ENCODE results near the gene VWA5A.

The VWA5A gene

DNA sequence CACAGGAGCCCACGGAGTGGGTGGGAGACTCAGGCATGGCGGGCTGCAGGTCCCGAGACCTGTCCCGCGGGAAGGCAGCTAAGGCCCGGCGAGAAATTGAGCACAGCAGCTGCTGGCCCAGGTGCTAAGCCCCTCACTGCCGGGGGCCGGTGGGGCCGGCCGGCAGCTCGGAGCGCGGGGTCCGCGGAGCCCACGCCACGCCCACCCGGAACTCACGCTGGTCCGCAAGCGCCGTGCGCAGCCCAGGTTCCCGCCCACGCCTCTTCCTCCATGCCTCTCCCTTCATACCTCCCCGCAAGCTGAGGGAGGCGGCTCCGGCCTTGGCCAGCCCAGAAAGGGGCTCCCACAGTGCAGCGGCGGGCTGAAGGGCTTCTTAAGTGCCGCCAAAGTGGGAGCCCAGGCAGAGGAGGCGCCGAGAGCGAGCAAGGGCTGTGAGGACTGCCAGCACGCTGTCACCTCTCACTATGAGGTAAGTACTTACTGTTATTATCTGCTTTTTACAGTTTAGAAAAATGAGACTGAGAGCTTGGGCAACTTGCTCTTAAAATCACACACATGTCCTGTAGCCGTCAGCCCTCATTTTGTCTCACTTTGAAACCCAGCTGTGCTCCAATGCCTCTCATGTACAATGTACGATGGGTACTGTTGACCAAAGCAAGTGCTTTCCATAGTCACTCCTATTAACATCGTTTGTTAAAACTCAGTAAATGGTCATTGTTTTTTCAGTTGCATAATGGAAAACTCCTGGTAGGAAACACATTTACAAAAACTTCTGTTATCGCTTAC, 55.7 kb downstream of the VWA5A start:
- DNase-seq, result no peak

DNA sequence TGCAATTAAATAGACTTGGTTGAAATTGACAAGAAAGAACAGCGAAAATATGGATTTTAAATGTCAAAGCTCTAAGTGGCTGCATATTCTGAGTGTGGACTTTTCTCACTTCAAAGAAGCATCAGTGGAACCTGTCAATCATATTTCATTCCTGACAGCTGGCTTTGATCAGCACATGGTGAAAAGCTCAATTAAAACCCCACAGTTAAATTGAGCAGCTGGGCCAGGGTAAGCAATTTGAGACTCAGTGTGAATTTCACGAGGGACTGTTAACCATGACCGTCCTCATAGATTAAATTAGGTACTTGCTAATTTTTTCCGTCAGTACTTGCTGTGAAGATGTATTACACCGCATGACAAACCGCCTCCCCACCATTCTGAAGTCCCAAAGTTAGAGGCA, 56.9 kb downstream of the VWA5A start:
- no peak for DNase-seq

DNA sequence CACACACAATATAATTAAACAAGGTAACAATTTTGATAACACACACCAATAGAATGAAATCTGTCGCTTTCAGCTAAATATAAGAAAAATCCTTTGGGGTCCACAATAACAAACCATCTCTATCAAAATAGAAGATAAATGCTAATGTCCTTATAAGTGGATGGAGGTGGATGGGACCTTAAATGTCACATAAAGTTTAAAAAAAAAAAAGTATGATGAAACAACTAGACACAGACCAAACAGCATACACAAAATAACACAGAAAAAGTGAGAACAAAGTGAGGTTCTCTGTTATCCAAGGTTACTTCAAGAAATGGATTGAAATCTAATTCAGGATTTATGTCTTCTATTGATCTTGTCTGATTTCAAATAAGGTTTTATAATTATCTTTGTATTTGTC, 57.3 kb downstream of the VWA5A start:
- DNase-seq, result no peak

DNA sequence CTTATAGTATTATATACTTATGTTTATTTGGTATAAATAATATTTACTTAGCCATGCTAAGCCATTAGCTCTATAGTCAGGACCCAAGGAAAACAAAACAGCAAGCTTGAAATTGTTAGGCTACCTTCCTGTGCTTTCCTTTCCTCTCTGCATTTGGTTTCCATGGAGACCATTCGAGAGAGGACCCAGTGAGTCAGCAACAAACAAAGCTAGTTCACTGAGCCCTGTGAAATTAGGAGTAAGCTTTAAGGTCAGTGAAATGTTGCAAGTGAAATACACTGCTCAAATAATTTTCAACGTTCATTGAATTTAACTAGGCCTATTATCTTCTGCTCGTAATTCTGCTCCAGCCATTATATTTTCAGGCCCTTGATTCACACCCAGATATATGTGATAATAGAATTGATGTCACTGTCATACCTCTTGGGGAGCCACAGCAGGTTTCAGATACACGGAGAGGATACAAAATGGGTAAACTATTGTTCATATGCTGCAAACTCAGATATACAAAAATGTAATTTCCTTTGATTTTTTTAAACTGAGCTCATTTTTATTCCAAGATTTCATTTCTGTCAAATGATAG, 58.8 kb downstream of the VWA5A start:
- DNase-seq, result no peak

DNA sequence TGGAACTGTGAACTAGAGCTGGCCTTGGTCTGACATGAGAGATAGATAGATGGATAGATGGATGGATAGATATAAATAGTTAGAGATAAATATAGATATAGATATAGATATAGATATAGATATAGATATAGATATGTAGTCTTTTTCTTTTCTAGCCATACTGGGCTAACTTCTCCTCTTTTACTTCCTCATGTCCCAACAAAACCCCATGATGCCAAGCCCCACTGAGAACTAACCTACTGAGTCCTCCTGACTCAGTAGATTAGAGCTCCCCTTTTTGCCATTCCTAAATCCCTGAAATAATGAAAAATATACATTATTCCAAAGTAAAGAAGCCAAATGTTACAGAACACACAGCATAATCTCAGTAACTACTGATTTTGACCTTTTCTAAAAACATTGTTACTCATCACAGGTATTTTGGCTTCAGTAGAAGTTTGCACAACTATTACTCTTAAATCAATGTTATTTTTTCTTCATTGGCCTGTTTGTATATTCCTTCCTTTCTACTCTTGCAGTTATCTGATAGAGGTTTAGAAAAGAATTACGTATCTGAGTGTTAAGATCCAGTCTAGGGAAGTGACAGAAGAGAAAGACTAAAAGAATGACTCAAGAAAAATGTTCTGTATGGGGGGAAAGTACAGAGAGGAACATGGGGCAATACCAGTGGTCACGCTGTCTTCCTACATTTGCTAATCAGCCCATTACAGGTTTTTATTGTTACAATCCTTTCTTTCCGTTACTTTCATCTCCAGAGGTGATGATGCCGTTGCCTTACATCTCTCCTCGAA, 61.9 kb downstream of the VWA5A start:
- DNase-seq, result no peak

DNA sequence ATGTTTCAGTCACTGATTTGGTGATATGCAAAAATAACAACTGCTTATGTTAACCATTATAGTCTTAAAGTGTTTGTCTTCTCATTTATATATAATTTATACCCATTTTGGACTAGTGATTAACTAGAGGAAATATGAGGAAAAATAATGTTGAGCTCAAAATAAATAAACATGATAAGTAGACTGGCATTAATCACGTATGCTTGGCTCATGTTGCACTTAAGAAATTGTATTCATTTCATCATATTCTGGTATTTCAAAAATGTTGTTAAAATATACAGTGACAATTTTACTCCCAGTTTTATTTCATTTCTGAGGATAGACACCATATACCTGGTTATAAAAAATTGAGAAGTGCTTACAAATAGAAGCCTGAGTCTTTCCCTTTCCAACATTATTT, 64.1 kb downstream of the VWA5A start:
- DNase-seq, result no peak

DNA sequence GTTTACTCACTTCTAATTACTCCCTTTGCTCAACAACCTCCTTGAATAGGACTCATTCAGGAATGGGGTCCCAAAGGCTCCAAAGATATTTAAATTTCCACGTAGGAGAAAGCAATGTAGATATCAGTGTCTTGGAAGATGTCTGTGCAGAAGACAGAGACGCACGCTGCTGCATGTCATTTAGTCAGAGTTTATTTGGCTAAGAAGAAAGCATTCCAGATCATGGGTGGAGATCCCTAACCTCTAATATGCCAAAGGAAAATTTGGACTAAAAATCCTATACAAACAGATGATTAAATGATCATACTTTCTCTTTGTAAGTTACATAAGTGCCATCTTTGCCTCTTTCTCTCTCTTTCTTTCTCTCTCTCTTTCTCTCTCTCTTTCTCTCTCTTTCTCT, 67.8 kb downstream of the VWA5A start, which contains the start of gene OR10D3:
OR10D3 (plus strand) TSS at position 278 of the 400 bp plus-strand sequence. CDS start 1,925 bp downstream, outside the sequence.
- DNase-seq, result no peak

DNA sequence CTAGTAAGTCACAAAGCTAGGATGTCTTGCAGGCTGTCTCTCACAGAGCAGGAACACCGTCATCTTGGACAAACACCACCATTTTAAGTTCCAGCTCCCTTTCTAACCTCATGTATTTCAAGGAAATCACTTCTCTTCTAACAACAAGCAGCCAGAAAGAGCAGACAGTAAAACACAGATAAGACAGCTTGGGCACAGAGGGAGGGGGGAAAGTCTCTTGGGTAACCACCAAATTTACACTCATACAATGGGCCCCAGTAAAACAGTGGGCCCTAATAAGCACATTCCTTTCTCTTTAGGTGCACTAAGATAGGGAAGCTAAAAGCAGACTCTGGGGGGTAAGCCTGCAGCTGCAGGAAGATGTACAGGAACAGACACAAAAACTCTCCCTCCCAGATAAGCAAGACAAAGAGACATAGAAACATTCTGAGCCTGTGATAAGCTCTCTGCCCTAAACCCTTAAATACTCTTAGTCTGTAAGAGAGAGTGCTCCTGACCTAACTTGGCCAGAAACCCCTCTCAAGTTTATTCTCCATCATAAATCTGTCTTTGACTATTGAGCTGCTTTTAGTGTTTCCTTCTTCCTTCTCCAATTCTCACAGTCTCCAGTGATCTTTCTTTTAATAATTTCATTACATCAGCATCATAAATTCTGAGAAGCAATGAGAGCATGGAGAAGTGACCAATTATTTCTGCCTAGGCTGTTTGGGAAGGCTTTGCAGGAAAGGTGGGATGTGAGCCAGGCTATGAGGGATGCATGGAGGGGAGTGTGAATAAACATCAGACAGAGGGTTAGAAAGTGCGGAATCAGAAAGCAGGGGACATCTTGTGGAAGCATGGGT, 75.3 kb downstream of the VWA5A start:
- no peak for DNase-seq

DNA sequence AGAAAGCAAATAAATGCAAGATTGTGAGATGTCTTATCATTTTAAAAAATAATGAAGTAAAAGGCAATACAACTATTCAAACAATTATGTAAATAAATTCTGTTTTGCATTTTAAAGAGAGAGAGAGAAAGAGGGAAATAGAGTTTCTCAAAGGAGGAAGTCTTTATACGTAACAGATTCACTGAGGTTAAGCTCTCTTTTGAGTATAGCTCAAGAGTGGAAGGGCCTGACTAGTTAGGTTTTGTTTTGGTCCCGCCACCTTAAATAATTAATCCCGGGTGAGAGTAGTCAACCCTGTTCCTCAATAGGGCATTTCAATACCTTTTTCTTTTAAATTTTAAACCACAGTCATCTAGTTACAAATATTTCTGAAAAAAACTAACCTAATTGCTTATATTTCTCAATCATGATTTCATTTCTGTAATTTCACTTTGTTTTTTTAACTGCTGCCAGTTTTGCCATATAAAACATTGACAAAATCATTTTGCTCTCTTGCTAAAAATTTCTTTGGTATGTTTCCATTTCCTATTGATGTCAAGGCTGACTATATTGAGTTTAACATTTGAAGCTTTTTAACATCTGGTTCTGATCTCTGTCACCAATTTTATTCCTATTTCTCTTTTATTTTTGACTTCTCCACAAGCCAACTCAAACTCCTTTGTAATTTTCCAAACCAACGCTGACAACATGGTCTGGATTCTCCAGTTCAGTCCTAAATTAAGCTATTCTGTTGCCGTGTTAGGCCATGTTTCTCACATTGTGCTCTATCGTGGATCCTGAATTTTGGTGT, 78.2 kb downstream of the VWA5A start:
- no peak for DNase-seq

DNA sequence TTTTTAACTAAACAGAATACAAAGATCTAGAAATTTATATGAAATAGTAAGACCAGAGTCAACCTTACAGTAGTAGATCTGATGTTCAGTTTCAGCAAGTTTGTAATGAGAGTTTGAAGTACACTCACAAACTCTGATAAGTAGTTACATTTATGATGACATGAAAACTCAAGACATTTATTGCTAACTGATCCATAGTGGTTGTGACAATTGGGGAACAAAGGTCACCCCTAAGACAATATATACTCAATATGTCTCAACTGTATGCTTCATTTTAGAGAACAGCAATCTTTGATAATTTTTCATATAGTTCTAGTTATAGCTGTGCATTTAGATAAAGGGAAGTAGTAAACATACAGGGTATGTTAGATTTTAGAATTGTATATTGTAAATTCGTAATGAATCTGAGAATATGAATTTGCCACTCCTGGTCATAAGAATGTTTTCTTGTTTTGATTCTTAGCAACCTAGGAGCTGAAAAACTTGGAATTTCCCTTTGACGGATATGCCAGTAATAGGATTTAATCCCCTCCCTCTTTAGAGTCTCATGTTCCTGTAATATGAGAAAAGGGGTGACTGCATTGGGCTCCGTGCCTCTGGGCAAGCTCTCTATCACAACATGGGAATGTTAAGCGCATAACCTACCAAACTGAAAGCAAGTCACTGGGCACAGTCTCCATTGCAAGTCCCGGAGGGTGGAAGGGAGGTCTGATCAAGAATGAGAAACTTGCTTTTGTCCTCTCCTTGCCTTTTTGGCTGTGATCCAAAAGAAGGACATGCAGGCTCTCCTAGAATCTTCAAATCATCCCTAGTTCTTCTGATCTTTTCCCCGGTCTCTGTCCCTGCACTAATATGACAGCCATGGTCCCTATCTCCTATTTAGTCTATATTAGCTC, 79.3 kb downstream of the VWA5A start:
- no peak for DNase-seq

DNA sequence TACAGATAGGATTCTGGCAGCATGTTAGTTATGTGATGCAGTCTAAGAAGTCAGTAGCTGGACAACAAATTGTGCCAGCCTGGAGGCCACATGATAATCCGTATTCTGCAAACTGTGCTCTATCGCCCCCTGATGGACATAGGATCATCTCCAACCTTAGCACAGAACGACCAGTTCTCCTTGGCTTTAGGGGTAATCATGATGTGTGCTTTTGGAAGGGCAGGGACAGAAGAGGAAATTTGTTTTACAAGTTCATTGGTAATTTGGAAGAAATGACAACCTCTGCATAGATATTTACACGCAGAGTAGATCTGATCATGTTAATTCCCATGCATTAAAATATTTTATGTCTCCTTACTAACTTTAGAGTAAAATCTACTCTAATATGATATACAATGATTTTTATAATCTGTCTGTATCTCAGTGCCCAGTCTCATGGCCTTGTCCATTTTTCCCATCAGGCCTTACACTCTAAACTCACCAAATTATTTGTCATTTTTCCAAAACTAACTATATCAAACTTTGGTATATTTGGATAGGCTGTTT, 80.0 kb downstream of the VWA5A start:
- no peak for DNase-seq

All from activated effector memory CD4-positive, alpha-beta T cell treated with anti-CD3 and anti-CD28 coated beads, Interleukin-2, amount 50 U/mL, for 16 hours (primary cell).